Measurements from ENCODE around the gene TRIM26. TPM values are rescaled to one million over a fixed set of nuclear protein-coding genes. Genes with fewer than 3 reads are reported as not detected.

TRIM26 gene
- total RNA-seq, 2 donors from 2014 or later, result 36.0 to 36.1 TPM

DNA sequence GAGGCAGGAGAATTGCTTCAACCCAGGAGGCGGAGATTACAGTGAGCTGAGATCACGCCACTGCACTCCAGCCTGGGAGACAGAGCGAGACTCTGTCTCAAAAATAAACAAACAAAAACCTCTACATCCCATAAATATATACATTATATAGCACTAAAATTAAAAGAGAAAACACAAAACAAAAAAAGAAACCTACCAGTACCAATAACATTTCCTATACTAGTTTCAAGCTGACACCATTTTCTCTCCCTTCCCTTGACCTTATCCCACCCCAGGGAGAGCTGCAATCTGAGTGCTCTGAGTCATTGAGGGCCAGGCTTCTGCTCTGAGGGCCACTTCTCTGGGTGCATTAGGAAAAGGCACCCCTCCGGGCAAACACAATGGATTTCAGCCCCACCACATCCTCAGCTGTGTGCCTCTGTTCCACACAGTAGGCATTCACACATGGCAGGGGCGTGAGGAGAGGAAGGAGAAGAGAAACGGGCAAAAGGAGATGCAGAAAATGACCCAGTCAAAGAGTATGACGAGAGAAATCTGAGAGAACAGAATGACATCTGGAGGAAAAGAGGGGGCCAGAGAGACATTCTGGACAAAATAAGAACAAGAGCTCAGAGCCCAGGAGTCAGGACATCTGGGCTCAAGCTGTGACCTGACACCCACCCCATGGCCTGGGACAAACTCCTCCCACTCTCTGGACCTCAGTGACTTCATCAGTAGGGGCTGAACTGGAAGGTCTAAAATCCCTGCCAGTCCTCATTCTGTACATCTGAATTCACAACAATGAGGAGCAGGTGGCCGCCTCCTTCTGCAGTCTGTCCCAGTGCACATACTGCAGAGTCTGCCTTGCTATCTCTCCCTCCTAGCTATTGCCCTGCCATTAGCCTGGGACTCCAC is 18.2 kb downstream of the TRIM26 start:
- no peaks in the 10 kb centered on the region for H3K9me3 ChIP-seq
- H3K36me3 ChIP-seq, result peaks cover 24% of the 10 kb centered on the region
- no peak for DNase-seq (ENCODE audit: low spot score)
- no peaks in the 10 kb centered on the region for H3K27me3 ChIP-seq (replicated peaks; ENCODE audit: insufficient read depth)
- H3K27ac ChIP-seq, result no peak overlapping the region
- no peaks in the 10 kb centered on the region for H3K4me1 ChIP-seq (ENCODE audit: control insufficient read depth in 1 of 2, low read depth in 2 of 2)
- ATAC-seq (ENCODE audit: insufficient number of reproducible peaks, low FRiP score, low read depth), result no peak
- no peak overlapping the region for H3K4me3 ChIP-seq
- TF ChIP-seq, protein P1, sequence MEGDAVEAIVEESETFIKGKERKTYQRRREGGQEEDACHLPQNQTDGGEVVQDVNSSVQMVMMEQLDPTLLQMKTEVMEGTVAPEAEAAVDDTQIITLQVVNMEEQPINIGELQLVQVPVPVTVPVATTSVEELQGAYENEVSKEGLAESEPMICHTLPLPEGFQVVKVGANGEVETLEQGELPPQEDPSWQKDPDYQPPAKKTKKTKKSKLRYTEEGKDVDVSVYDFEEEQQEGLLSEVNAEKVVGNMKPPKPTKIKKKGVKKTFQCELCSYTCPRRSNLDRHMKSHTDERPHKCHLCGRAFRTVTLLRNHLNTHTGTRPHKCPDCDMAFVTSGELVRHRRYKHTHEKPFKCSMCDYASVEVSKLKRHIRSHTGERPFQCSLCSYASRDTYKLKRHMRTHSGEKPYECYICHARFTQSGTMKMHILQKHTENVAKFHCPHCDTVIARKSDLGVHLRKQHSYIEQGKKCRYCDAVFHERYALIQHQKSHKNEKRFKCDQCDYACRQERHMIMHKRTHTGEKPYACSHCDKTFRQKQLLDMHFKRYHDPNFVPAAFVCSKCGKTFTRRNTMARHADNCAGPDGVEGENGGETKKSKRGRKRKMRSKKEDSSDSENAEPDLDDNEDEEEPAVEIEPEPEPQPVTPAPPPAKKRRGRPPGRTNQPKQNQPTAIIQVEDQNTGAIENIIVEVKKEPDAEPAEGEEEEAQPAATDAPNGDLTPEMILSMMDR (IDR thresholded peaks at IDR 0.05), result no peak

DNA sequence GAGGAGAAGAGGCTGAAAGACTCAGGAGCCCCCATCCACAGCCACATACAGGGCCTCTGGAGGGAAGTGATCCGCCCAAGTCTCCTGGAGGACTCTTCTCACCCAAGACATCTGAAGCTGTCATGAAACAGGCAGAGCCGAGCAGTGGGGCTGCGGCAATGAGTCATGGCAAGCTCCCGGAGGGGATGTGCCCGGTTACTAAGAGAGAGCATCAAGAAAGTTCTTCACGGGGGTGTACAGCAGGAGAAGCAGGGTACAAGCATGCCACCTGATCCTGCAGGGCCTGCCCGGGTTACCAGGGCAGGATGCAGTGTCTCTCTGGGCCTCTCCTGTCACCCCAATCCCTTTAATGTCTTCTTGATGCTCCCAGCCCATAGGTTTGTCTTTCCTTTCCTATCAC is 21.1 kb downstream of the TRIM26 start:
- Histone ChIP-seq H3K27me3 (replicated peaks; ENCODE audit: insufficient read depth) (no peaks in the 10 kb centered on the region), H3K27ac (no peak overlapping the region), H3K9me3 (no peaks in the 10 kb centered on the region), H3K4me1 (ENCODE audit: control insufficient read depth in 1 of 2, low read depth in 2 of 2) (no peaks in the 10 kb centered on the region), H3K36me3 (peaks cover 34% of the 10 kb centered on the region), H3K4me3 (no peak overlapping the region)
- TF ChIP-seq, protein P1 (IDR thresholded peaks at IDR 0.05), result no peak
- DNase-seq (ENCODE audit: low spot score), result no peak
- no peak for ATAC-seq (ENCODE audit: insufficient number of reproducible peaks, low FRiP score, low read depth)

DNA sequence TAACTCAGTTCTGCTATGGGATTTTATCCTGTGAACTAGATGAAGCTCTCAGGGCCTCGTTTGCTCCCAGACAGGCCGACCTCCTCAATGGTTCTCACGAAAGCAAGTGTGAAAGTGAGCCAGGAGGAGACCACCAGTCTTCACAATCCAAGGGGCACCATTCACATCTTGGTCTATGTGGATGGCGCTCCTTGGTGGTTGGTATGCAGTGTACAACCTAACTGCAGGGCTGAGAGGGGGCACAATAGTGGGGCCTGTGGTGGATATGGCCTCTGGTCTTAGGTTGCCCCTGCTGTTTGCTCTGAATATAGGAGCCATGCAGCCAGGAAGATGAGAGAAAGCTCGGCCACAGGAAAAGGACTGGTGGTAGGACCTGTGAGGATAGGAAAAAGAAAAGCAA is 24.7 kb downstream of the TRIM26 start:
- H3K4me3 ChIP-seq, result no peak overlapping the region
- H3K9me3 ChIP-seq, result no peaks in the 10 kb centered on the region
- H3K27ac ChIP-seq, result no peak overlapping the region
- DNase-seq (ENCODE audit: low spot score) (no peak), ATAC-seq (ENCODE audit: insufficient number of reproducible peaks, low FRiP score, low read depth) (no peak)
- TF ChIP-seq, protein P1 (IDR thresholded peaks at IDR 0.05), result no peak
- no peaks in the 10 kb centered on the region for H3K27me3 ChIP-seq (replicated peaks; ENCODE audit: insufficient read depth)
- H3K36me3 ChIP-seq, result peaks cover 35% of the 10 kb centered on the region
- H3K4me1 ChIP-seq (ENCODE audit: control insufficient read depth in 1 of 2, low read depth in 2 of 2), result no peaks in the 10 kb centered on the region

DNA sequence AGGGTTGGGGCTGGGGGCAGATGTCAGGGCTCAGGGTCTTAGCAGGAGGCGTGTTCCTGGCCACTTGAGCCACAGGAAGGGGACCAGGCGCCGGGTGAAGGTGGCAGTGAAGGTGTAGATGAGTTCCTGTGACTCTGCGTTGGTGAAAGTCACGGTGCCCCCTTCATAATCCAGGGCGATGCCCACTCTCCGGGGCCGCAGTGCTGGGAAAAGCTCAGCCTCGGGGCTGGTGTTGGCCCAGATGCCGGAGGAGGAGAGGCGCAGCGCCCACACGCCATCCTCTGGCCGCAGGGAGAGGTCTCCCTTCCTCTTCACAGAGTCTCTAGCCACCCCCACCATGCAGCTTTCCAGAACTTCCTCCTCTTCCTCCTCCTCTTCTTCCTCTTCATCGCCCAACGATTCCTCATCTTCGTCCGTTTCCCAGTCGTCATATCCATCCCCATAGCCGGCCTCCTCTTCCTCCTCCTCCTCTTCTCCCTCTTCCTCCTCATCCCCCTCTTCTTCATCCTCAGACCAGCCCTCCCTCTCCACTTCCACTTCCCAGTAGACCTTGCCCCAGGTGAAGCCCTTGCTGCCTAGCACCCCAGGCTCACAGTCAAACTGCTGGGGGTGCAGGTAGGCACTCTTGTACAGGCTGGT is 27.2 kb downstream of the TRIM26 start:
- ATAC-seq (ENCODE audit: insufficient number of reproducible peaks, low FRiP score, low read depth) (no peak), DNase-seq (ENCODE audit: low spot score) (no peak)
- Histone ChIP-seq H3K27ac (no peak overlapping the region), H3K4me1 (ENCODE audit: control insufficient read depth in 1 of 2, low read depth in 2 of 2) (no peaks in the 10 kb centered on the region), H3K27me3 (replicated peaks; ENCODE audit: insufficient read depth) (no peaks in the 10 kb centered on the region), H3K36me3 (peaks cover 35% of the 10 kb centered on the region), H3K4me3 (no peak overlapping the region), H3K9me3 (no peaks in the 10 kb centered on the region)
- TF ChIP-seq, protein P1 (IDR thresholded peaks at IDR 0.05), result no peak

DNA sequence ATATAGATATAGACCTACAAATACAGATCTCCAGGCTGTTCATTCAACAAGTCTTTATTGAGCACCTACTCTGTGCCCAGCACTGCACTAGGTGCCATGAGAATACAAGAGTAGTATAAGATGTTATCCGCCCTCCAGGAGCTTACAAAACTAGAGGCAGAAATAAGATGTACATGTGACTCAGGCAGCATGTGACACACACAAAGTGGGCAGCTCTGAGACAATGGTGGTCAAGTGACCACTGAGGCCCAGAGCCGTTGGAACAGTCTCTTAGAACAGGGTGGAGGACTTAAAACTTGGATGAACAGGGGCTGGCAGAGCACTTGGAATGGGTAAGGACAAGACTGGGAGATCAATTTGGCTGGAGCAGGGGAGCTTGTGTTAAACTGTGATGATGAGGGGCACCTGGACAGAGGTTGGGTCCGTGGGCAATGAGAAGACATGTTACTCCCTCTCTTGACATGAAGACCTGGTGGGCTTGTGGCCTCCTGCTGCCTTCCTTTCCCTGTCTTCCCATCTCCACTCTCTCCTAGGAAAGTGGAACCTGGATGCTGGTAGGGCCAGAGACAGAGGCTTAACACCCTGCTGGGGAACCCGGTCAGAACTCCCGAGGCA is 28.7 kb downstream of the TRIM26 start:
- ATAC-seq (ENCODE audit: insufficient number of reproducible peaks, low FRiP score, low read depth), result no peak
- peaks cover 7% of the 10 kb centered on the region for H3K9me3 ChIP-seq
- no peaks in the 10 kb centered on the region for H3K27me3 ChIP-seq (replicated peaks; ENCODE audit: insufficient read depth)
- H3K4me1 ChIP-seq (ENCODE audit: control insufficient read depth in 1 of 2, low read depth in 2 of 2), result no peaks in the 10 kb centered on the region
- DNase-seq (ENCODE audit: low spot score), result no peak
- peaks cover 28% of the 10 kb centered on the region for H3K36me3 ChIP-seq
- TF ChIP-seq, protein P1 (IDR thresholded peaks at IDR 0.05), result no peak
- no peak overlapping the region for H3K4me3 ChIP-seq
- H3K27ac ChIP-seq, result no peak overlapping the region
